NCI-H69 (cell line): ENCODE data around the gene POLL.

Experiments used
- DNase-seq: peaks from one replicate; lab custom pipeline; 2025; lab: John Stamatoyannopoulos, UW

POLL gene

DNA sequence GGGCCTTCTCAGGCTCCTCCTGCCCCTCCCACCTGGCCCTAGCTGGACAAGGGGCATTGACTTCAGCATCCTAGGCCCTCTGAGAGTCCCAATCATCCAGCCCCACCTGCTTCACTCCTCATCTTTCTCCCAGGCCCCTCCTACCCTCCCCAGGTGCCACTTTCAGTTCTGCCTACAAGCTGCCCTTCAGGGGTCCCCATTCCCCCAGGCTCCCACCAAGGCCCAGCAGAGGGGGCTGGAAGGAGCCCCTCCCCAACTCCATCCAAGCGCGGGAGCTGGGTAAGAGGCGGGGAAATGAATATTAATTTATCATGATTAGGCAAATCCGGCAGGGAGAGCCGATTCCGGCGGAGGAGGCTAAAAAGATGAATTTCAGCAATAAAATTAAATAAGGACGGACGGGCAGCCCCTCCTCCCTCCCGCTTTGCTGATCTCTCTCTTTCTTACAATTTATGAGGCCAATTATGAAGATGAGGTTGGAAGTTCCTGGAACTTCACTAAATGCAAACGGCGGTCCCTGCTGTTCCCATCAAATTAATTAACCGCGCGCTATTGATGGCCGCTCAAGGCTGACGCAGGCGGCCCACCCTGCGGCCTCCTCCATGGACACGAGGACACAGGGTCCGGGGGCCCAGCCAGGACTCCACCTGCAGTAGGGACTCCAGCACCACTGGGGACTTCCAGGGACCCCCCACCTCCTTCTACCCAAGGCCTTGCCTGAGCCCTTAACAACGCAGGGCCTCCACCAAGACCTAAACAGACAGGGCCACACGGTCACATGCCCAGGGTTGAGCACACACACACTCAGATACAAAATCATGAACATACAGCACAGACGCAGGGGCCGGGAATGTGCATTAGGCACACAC lies 13.9 kb downstream of the POLL start:
- no peak for DNase-seq

GRCh38 chr10:101572785-101573184 lies 15.3 kb downstream of the POLL start:
- DNase-seq, result no peak

DNA sequence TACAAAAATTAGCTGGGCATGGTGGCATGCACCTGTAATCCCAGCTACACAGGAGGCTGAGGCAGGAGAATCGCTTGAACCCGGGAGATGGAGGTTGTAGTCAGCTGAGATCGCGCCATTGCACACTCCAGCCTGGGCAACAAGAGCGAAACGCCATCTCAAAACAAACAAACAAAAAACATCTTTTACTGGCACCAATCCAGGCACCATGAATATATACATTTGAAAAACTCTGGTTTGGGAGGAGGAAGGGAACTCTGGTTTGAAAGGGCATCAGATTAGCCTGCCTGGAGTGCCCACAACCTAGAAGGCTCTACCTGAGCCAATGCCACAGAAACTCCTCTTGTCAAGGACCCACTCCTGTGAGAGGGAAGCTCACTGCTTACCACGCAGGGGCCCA lies 15.9 kb downstream of the POLL start:
- DNase-seq, result no peak

- no peak for DNase-seq
Observed at GRCh38 chr10:101571271-101571925, 16.7 kb downstream of the POLL start.

- no peak for DNase-seq
Observed at GRCh38 chr10:101570428-101571270, 17.4 kb downstream of the POLL start.

- DNase-seq, result peak; percentile 89
Observed at GRCh38 chr10:101569622-101570427, 18.2 kb downstream of the POLL start.

- DNase-seq, result no peak
Observed at GRCh38 chr10:101569323-101569621, 18.8 kb downstream of the POLL start.

DNA sequence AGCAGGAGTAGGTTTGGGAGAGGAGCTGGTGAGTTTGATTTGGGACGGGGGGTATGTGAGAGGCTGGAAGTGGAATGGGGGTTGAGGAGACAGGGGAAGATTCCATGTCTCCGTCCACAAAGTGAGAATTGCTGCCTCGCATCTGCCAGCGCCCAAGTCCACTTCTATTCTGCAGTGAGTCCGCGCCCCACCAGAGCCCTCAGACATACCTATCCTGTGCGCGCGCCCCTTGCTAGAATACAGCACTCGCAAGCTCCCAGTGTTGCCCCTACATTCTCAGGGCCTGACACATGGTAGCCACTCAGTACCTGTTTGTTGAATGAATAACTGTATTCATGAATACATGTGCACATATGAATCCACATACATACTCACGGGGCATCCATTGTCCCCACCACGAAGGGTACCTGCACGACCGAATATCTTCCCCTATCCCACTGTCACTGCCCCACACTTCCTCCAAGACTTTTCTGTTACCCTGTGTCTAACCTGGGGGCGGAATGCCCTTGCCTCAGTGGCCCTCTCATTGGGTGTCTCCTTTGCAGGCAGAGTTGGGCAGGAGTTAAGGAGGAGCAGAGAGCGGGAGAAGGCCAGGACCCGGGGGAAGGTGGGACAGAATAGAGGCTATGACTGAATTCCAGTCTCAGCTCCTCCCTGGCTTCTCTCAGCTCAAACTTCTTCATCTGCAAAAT lies 19.9 kb downstream of the POLL start:
- DNase-seq, result no peak

- peak; percentile 46 for DNase-seq
Observed at GRCh38 chr10:101567165-101568006, 20.7 kb downstream of the POLL start.

DNA sequence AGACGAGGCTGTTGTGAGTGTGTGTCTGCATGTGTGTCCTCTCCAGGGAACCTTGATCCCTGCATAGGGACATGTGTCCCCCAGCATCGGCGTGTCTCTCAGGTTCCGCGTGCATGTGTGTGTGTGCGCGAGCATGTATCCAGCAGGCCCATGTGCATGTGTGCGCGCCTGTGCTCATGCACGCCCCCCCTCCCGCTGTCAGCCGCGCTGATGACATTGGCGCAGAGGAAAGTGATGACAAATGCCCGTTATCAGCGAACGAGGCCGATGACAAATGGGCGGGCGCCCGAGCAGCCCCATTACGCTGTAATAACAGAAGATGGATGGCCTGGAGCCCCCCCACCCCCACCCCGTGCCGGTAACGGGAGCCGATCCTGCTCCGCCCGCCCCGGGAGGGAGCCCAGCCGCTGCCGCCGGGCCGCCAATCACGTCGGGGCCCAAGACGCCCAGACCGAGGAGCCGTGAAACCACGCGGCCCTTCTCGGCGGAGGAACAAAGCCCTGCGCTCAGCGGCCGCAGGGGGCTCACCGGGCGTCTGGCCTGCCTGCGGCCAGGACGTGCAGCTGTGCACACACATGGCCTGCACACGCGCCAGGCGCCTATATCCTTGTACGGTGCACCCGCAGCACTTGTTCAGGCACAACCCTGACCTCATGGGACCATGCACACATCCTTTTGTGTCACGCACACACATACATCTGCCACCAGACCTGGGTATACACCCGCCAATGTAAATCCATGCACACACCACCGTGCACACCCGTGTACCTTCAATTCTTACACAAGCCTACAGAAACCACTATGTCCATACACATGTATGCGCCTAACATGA lies 21.5 kb downstream of the POLL start:
- DNase-seq, result peak; percentile 89

DNA sequence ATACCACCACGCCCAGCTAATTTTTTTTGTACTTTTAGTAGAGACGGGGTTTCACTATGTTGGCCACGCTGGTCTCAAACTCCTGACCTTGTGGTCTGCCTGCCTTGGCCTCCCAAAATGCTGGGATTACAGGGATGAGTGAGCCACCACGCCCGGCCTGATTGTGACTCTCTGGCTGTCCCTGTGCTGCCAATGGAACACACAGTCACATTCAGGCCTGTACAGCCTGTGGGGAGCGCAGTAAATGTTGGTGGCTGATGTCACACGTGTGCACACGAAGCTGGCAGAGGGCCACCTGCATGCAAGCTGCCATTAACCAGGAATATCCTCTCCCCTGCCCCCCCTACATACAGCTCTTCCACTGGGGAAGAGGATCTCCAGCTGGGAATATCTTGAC lies 22.1 kb downstream of the POLL start:
- no peak for DNase-seq

DNA sequence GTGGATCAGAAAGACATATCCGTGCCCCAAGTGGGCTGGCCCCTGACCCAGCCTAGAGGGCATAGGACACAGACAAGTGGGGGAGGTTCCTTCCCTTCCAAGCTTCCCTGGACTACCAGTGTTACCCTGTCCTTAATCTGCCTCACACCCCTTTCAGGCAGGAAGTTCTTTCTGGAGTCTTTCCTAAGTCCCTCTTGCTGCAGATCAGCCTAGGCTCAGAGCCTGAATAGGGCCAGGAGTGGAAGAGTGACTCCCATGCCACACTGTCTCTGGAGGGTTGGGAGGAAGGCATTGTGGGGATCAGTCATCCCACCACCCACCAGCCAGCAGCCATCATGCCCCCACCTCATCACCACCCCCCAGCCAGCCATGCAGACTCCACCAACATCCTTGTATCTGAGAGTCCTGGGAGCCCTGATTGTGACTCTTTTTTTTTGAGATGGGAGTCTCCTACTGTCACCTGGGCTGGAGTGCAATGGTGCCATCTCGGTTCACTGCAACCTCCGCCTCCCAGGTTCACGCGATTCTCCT lies 22.6 kb downstream of the POLL start:
- peak; percentile 28 for DNase-seq

GRCh38 chr10:101564490-101564991 lies 23.5 kb downstream of the POLL start:
- peak; percentile 74 for DNase-seq

GRCh38 chr10:101563497-101564040 lies 24.5 kb downstream of the POLL start:
- DNase-seq, result no peak

DNA sequence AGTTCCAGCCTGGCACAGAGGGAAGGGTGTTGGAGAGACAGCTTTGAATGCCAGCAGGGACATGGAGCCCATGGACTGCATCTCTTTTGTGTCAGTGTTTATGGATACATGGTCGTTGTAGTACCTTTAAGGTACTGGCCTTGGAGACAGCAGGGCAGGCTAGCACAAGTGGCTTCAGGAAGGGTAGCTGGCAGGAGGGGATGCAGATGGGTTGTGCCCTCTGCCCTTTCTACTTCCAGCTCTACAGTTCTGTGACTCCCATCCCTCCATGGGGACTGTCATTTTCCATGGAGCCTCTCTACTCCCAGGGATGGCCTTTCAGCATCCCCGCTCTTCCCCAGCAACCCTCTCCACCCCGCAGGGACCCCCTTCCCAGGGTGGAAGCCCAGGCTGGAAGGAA lies 25.1 kb downstream of the POLL start:
- no peak for DNase-seq

DNA sequence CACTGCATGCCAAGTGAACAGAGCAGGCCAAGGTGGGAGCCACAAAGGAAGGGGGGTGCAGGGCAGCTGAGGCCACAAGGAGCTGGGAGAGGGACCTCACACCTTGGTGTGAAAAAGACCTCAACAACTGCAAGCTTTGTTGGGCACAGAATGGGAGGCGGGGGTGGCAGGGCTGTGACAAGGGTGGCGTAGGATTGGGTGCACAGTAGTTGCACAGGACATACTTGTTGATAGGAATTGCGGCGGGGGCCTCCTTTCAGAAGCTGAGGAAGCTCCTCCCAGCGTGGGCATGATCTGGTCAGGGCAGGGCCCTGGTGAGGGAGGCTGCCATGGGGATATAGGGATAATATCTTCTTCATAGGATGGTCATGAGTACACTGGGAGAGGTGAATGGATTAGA lies 25.8 kb downstream of the POLL start:
- DNase-seq, result no peak

DNA sequence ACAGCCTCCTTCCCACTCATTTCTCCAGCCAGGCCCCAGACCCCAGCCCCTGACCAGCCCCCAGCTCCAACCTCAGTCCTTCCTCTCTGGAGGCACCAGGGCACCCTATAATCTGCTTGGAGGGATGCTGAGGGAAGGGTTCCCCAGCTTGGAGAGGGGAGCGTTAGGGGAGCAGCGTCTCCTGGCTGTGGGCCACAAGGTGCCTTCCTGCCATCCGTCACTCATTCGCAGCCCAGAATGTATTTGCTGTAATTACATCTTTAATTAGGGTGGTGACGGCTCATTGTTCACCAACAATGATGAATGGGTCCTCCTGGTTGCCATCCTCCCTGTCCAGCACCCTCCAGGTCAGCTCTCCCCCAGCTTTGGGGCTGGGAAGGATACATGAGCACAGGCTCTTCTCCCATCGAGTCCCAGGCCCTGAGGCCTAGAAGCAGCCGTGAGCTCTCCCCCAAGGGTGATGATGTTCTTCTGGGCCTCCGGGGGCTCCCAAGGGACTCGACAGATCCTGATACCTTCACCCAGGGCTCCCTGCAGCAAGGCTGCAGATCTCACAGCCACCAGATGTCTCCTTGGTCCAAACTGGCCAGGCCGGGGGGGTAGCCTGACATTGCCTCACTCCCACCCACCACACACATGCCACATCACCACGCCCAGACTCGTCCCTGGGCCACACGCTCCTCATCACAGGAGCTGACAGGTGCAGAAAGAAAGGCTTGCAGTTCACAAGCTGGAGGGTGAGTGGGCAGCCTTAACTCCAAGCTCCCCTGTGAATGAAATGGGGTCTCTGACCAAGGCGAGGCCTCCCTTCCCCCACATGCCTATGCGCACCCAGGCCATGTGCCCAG lies 26.8 kb downstream of the POLL start:
- DNase-seq, result peak; percentile 90
